Esophagus muscularis mucosa (tissue), 4 donors: ENCODE results near the gene BORCS6. TPM values are rescaled to one million over a fixed set of nuclear protein-coding genes. Genes with fewer than 3 reads are reported as not detected.

Experiments
- DNase-seq: peaks from one replicate; pipeline ENCODE4 v3.0.0-alpha.2; 2017; ENCODE audit errors: extremely low spot score
- H3K27ac ChIP-seq, 4 donors: fragments of 200-600 bp; sonication (generic); replicated peaks in 1 of 4; 1 replicate in 3 of 4; 2 replicates in 1 of 4; pipeline ENCODE4 v1.5.1; 2016 to 2019; ENCODE audit warnings: mild to moderate bottlenecking in 1 of 4
- H3K27me3 ChIP-seq, 4 donors: fragments of 200-600 bp; sonication (generic); one replicate each; pipeline versions ENCODE4 v1.5.1 to v1.6.0; 2016 to 2019
- H3K36me3 ChIP-seq, 4 donors: fragments of 200-600 bp; sonication (generic); one replicate each; pipeline ENCODE4 v1.5.1; 2016 to 2019
- H3K4me1 ChIP-seq, 4 donors: fragments of 200-600 bp; sonication (generic); one replicate each; pipeline ENCODE4 v1.5.1; 2016 to 2019
- H3K4me3 ChIP-seq, 4 donors: fragments of 200-600 bp; sonication (generic); 1 replicate in 2 of 4; 2 replicates in 2 of 4; pipeline ENCODE4 v1.5.1; 2016 to 2019; ENCODE audit warnings: mild to moderate bottlenecking in 4 of 4, moderate library complexity in 1 of 4
- H3K9me3 ChIP-seq, 4 donors: fragments of 200-600 bp; sonication (generic); 1 replicate in 3 of 4; 2 replicates in 1 of 4; pipeline ENCODE4 v1.5.1; 2016 to 2019
- CTCF ChIP-seq, 3 experiments: fragments of 200-600 bp in 2 of 3; fragments of 450-650 bp in 1 of 3; sonication (generic) in 2 of 3; IDR thresholded peaks; one replicate each; pipeline ENCODE4 v1.5.1; 2017 to 2019; ENCODE audit warnings: antibody characterized with exemption in 3 of 3, mild to moderate bottlenecking in 2 of 3, moderate library complexity in 1 of 3
- EP300 ChIP-seq: sonication (generic); formaldehyde crosslinking; IDR thresholded peaks from one replicate; pipeline ENCODE4 v1.6.1; 2017; ENCODE audit warnings: antibody characterized with exemption
- POLR2A ChIP-seq: fragments of 450-650 bp; IDR thresholded peaks from one replicate; pipeline ENCODE4 v1.6.1; 2017; ENCODE audit warnings: antibody characterized with exemption, moderate library complexity, mild to moderate bottlenecking, low read depth
- POLR2AphosphoS5 ChIP-seq, 2 donors: sonication (generic); formaldehyde crosslinking; IDR thresholded peaks; one replicate each; pipeline ENCODE4 v1.6.1; 2017; ENCODE audit warnings: antibody characterized with exemption in 2 of 2
- WGBS: methylation state at CpG from one replicate; pipeline ENCODE4 v1.1.5; 2018; 5-methylcytosine and 5-hydroxymethylcytosine counted together
- intact Hi-C: fragments of 100-400 bp; cut with DNase I; formaldehyde crosslinking; loops from one replicate; pipeline ENCODE4 v1.15.1; 2023
- total RNA-seq, 4 donors: library from RNA; depleted of rRNA; stranded (reverse); fragments of >200 nt; gene quantifications; one replicate each; pipeline versions ENCODE4 v1.1.0 to v1.2.1, GENCODE V29; 2016

BORCS6 gene
- total RNA-seq, 4 donors from 2014 or later = 8.6 to 22.4 (median 13.9) TPM

GRCh38 chr17:8160224-8160577 lies 29.8 kb downstream of the BORCS6 start:
- H3K27ac ChIP-seq = peak overlapping the region; percentile 100
- no peaks in the 10 kb centered on the region for H3K9me3 ChIP-seq
- no peak for TF ChIP-seq POLR2AphosphoS5 (IDR thresholded peaks at IDR 0.05)
- intact Hi-C loops = no loop called here
- no peak for DNase-seq
- H3K27me3 ChIP-seq = no peaks in the 10 kb centered on the region
- peaks cover 9 to 27% (median 23%) of the 10 kb centered on the region in 4 donors for H3K36me3 ChIP-seq
- H3K4me3 ChIP-seq = peak overlapping the region in 1 of 4 donors; percentile 100
- 52% methylated on average over 4 of the region's 4 CpGs for WGBS
- peaks cover 53 to 77% (median 75%) of the 10 kb centered on the region in 4 donors for H3K4me1 ChIP-seq

GRCh38 chr17:8159459-8160223 lies 30.3 kb downstream of the BORCS6 start:
- no peak for TF ChIP-seq POLR2A
- no peak for TF ChIP-seq POLR2AphosphoS5 (IDR thresholded peaks at IDR 0.05)
- TF ChIP-seq CTCF (IDR thresholded peaks at IDR 0.05) = no peak
- no peak for TF ChIP-seq EP300
- no peaks in the 10 kb centered on the region for H3K9me3 ChIP-seq
- peaks cover 9 to 27% (median 23%) of the 10 kb centered on the region in 4 donors for H3K36me3 ChIP-seq
- WGBS = 71% methylated on average over 4 of the region's 4 CpGs
- H3K27me3 ChIP-seq = no peaks in the 10 kb centered on the region
- H3K4me1 ChIP-seq = peaks cover 49 to 72% (median 71%) of the 10 kb centered on the region in 4 donors
- intact Hi-C loops = no loop called here
- peak overlapping the region; percentile 100 for H3K27ac ChIP-seq
- DNase-seq = no peak
- no peak overlapping the region for H3K4me3 ChIP-seq

- TF ChIP-seq POLR2A = no peak
- no peak for TF ChIP-seq EP300
- no peak for TF ChIP-seq POLR2AphosphoS5 (IDR thresholded peaks at IDR 0.05)
- TF ChIP-seq CTCF (IDR thresholded peaks at IDR 0.05) = no peak
- intact Hi-C loops = no loop called here
- H3K4me1 ChIP-seq = peaks cover 42 to 66% (median 65%) of the 10 kb centered on the region in 4 donors
- WGBS = 60% methylated on average over 3 of the region's 3 CpGs
- no peak for DNase-seq
- H3K4me3 ChIP-seq = no peak overlapping the region
- H3K27ac ChIP-seq = peak overlapping the region; percentile 100
- peaks cover 9 to 27% (median 23%) of the 10 kb centered on the region in 4 donors for H3K36me3 ChIP-seq
- no peaks in the 10 kb centered on the region for H3K27me3 ChIP-seq
- H3K9me3 ChIP-seq = no peaks in the 10 kb centered on the region
Measured at GRCh38 chr17:8159032-8159400, 31.0 kb downstream of the BORCS6 start.

GRCh38 chr17:8158267-8159031 lies 31.5 kb downstream of the BORCS6 start:
- 38% methylated on average over 20 of the region's 20 CpGs for WGBS
- H3K36me3 ChIP-seq = peaks cover 9 to 27% (median 23%) of the 10 kb centered on the region in 4 donors
- H3K27ac ChIP-seq = peak overlapping the region; percentile 100
- peak; percentile 99 for DNase-seq
- H3K4me3 ChIP-seq = peak overlapping the region in 1 of 4 donors; percentile 15
- intact Hi-C loops = loop anchor here (1.0 kb wide), 1 partner anchor 20 kb away; no protein-coding TSS in a partner anchor
- H3K27me3 ChIP-seq = no peaks in the 10 kb centered on the region
- H3K9me3 ChIP-seq = no peaks in the 10 kb centered on the region
- TF ChIP-seq CTCF (IDR thresholded peaks at IDR 0.05) (peak; percentile 94 to 98 (median 96)), POLR2A (no peak), POLR2AphosphoS5 (IDR thresholded peaks at IDR 0.05) (peak in 1 of 2 donors; percentile 88), EP300 (no peak)
- peaks cover 42 to 66% (median 65%) of the 10 kb centered on the region in 4 donors for H3K4me1 ChIP-seq
